GM12892 (cell line): ENCODE results near the gene TES.

ENCODE experiments used
- POLR2A ChIP-seq: IDR thresholded peaks from 2 replicates; pipeline ENCODE4 v1.6.1; 2011; ENCODE audit warnings: low read depth, low read length, control low read depth
- POLR2AphosphoS5 ChIP-seq: IDR thresholded peaks from 2 replicates; pipeline ENCODE4 v1.6.1; 2011; ENCODE audit warnings: low read depth, low read length, control low read depth
- TAF1 ChIP-seq: IDR thresholded peaks from 2 replicates; pipeline ENCODE4 v1.6.1; 2011; ENCODE audit warnings: low read depth, mild to moderate bottlenecking, control low read depth, low read length, borderline replicate concordance

GRCh38 chr7:116193329-116194087 lies 16.8 kb upstream of the TES start:
- TF ChIP-seq POLR2A = no peak
- TF ChIP-seq POLR2AphosphoS5 = no peak
- TF ChIP-seq TAF1 = no peak
